Adrenal gland (tissue), 5 donors: ENCODE measurements around the gene EPB41L2.

Experiments used
- CTCF ChIP-seq, 6 experiments: fragments of 450-650 bp in 4 of 6; fragments of 200-600 bp in 2 of 6; sonication (generic) in 1 of 6; IDR thresholded peaks; 1 replicate in 5 of 6; 2 replicates in 1 of 6; pipeline versions ENCODE4 v1.5.1 to v1.8.0; 2016 to 2021; ENCODE audit warnings: antibody characterized with exemption in 6 of 6, mild to moderate bottlenecking in 2 of 6, moderate library complexity in 1 of 6
- POLR2A ChIP-seq, 2 donors: fragments of 450-650 bp; IDR thresholded peaks; one replicate each; pipeline ENCODE4 v1.6.1; 2017; ENCODE audit warnings: antibody characterized with exemption in 2 of 2, mild to moderate bottlenecking in 2 of 2, moderate library complexity in 1 of 2
- donor health status: DM: no; HTN: no; CAD: no.

- TF ChIP-seq POLR2A (IDR thresholded peaks at IDR 0.05) (no peak), CTCF (IDR thresholded peaks at IDR 0.05) (no peak)
These were observed 139.7 kb downstream of the EPB41L2 start for GRCh38 chr6:130923350-130923749.
